Globus pallidus (tissue), 1 donor: ENCODE data around the gene MNT.

Source experiments
- DNase-seq: peaks from one replicate; pipeline ENCODE4 v3.0.0-alpha.2; 2015; ENCODE audit warnings: low spot score

MNT gene

DNA sequence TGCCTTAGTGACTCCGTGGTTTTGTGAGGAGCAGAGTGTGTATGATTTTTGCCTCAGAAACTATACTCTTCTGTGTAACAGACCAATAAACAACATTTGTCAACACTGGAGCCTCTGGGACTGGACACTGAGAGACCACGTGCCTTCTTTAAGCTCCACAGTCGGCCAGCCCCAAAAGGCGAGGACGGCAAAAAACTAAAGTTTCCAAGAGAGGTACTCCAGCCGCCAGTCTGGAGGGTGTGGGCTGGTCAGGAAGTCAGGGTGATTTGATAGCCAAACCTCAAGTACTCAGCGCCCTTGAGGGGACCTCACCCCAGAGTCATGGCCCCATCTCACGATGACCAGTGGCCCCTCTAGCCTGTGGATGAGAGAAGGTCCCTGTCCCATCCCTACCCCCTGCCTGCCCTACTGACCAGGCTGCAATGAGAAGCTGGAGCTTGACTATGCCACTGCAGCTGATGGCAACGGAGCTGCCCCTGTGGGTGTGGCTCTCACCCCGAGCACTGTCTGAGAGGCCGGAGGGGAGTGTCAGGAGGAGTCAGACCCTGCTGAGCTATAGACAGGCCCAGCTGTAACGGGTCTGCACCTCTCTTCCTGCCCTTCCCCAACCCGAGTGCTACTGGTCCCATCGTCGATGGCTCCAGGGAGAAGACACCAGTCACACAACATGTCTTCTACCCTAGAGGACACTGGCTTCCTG, 19.8 kb downstream of the MNT start:
- DNase-seq, result no peak

DNA sequence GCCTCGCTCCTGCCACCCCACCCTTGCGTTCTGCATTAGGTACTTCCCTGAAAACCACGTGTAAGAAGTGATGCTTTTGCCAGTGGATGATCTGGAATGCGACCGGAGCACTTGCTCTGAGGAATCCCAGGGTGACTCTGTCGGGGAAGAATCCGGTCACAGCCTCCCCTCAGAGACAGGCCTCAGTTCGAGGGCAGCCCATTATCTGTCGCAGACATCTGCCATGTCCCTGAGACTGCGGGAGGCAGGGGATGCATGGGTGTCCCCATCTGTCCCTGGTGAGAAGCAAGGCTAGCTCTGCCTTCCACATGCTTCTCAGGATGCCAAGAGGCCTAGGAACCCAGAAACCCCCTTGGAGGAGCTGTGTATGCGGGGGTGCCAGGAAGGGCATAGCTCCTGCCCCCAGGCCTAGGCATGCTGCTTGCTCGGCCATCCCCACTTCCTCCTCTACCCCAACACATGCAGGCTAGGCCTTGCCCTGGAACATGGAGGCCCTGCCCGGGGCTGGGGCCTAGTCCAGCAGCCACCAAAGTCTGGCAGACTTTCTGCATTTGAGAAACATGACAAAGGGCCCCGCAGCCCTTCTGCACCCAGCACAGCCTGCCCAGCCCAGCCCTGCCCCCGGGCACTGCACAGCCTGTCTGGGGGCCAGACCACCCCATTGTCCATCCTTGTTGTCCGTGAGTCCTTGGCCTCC, 20.5 kb downstream of the MNT start:
- DNase-seq, result no peak

DNA sequence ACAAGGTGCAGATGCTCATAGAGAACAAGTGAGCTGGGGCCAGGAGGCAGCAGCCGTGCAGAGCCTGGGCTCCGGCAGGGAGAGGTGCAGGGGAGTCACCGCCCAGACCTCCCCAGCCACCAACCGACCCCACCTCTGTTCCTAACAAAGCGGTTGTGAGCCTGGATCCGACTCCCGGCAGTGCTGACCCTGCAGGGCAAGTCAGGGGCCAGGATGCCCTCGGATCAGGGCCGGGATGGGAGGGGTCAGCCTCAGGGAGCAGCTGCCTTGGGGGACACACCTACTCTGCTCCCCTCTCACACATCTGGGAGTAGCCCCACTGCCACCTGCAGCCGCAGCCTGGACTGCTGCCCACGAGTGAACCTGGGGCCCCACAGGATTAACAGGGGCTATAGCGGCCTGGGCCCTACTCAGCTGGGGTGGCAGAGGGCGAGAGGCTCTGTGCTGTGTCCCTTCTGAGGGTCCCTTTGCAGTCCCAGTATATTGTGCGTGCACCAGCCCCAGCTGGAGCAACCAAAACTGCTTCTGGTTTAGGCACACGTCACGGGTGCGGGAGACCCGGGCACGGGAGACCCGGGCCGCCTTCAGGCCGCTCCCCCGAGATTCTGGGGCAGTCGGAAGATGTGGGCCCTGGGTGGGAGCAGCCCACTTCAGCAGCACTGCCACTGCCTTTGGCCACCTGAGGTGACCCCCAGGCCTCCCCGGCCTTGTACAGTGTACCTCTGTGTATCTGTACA, 21.2 kb downstream of the MNT start:
- no peak for DNase-seq

DNA sequence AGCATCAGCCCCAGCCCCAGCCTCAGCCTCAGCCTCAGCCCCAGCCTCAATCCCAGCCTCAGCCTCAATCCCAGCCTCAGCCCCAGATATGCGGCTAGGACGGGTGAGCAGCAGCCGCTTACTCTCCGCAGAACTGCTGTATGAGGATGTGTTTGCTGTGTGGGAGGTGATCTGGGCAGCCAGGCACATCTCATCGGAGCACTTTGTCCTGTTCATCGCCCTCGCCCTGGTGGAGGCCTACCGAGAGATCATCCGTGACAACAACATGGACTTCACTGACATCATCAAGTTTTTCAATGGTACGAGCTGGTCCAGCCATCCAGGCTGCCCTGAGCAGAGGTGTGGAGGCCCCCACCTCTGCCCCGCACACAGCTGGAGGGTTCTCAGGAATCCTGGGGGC, 22.0 kb downstream of the MNT start:
- no peak for DNase-seq

DNA sequence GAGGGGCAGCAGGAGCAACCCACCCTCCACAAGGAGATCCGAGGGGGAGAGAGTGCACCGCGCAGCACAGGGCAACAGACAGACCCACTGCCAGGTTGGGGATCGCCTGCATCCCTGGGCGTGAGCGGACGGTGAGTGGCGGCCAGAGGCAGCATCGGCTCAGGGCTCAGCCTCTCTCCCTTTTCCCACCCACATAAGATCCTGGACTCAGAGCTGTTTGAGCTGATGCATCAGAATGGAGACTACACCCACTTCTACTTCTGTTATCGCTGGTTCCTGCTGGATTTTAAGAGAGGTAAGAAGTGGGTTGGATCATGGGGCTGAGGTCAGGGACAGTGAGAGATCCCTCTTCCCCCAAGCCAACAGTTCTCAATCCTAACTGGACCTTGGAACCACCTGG, 23.2 kb downstream of the MNT start:
- DNase-seq, result no peak

DNA sequence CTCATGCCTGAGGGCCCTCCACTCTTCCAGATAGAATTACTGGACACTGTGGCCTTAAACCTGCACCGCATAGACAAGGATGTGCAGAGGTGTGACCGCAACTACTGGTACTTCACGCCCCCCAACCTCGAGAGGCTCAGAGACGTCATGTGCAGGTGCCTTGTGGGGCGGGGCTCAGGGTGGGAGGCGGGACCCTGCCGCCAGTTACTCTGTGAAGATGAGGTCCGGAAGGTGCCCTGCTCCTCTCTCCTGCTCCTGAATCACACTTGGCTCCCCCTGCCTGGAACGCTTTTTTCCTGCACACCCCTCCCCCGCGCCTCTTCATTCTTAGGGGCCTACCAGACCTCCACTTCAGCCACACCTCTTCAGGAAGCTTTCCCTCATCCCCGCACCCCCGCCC, 24.8 kb downstream of the MNT start:
- no peak for DNase-seq

DNA sequence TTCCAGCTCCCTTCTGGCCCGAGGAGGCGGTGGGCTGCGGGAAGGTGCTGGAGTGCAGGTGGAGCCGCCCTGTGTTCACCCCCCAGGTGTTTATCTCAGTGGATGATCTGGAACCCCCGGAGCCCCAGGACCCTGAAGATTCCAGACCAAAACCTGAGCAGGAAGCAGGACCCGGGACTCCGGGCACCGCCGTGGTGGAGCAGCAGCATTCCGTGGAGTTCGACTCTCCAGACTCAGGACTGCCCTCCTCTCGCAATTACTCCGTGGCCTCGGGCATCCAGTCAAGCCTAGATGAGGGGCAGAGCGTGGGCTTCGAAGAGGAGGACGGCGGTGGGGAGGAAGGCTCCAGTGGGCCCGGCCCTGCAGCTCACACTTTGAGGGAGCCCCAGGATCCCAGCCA, 25.5 kb downstream of the MNT start:
- no peak for DNase-seq

DNA sequence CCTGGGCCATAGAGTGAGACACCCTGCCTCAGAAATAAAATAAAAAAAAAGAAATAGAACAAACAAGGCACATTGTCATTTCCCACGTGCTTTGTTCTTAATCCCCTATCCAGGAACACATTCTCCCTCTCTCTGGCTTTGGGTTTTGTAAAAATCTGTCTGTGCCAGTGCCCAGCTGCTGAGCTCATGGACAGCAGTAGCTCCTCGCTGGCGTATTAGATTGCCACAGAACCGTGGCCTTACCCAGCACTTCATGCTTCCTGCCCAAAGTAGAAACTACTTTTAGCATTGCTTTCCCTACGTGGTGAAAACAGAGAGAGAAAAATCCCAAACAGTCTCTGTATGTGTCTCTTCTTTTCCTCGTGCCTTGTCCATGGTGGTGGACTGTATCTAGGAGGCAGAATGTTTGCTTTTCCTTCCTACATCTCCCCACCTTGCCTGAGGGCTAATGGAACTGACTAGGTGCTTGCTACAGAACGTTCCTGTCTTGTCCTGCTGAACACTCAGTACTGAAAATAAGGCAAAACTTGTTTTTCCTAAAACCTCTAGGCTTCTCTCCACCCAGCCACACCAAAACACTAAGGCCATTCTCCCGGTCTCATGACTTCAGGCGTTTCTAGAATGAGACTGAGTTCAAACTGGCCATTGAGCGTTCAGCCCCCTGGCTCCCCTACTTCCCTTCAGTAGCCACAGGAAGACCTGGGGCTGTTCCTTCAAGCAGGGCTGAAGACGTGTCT, 26.1 kb downstream of the MNT start:
- no peak for DNase-seq

DNA sequence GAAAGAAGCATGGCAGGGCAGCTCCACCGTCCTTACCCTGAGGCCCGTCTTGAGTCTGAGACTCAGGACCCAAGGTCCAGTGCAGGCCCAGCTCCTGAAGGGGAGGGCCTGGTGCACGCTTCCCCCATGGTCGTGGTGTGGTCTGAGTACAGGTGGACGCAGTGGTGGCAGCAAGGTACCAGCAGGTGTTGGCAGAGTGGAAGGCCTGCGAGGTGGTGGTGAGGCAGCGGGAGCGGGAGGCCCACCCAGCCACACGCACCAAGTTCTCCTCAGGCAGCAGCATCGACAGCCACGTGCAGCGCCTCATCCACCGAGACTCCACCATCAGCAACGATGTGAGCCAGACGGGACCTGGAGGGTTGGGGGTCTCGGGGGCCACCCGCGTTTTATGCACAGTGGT, 27.7 kb downstream of the MNT start:
- no peak for DNase-seq

DNA sequence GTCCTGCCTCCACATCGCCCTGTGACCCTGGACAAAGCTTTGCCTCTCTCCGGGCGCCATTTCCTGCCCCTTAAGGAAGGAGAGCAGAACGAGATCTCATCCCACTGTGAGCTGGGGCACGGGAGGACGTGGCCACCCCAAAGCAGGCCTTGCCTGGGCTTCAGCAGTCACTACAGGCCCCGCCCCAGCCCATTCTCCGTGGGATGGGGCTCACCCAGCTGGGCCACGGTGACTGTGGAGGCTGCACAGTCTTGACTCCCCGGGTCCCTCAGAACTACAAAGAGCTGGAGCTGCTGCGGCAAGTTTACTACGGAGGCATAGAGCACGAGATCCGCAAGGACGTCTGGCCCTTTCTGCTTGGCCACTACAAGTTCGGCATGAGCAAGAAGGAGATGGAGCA, 28.2 kb downstream of the MNT start:
- DNase-seq, result no peak

DNA sequence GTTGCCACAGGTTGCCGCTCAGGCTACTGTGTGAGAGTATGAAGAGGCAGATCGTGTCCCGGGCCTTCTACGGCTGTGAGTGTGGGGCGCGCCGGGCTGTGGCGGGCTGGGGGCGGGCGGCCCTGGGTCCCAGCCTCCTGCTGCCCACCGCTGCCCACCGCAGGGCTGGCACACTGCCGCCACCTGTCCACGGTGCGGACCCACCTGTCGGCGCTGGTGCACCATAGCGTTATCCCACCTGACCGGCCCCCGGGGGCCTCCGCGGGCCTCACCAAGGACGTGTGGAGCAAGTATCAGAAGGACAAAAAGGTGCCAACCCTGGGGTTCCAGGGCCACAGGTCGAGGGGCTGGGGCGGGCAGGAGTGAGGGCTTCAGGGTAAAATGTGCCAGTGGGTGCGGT, 28.7 kb downstream of the MNT start:
- DNase-seq, result no peak

DNA sequence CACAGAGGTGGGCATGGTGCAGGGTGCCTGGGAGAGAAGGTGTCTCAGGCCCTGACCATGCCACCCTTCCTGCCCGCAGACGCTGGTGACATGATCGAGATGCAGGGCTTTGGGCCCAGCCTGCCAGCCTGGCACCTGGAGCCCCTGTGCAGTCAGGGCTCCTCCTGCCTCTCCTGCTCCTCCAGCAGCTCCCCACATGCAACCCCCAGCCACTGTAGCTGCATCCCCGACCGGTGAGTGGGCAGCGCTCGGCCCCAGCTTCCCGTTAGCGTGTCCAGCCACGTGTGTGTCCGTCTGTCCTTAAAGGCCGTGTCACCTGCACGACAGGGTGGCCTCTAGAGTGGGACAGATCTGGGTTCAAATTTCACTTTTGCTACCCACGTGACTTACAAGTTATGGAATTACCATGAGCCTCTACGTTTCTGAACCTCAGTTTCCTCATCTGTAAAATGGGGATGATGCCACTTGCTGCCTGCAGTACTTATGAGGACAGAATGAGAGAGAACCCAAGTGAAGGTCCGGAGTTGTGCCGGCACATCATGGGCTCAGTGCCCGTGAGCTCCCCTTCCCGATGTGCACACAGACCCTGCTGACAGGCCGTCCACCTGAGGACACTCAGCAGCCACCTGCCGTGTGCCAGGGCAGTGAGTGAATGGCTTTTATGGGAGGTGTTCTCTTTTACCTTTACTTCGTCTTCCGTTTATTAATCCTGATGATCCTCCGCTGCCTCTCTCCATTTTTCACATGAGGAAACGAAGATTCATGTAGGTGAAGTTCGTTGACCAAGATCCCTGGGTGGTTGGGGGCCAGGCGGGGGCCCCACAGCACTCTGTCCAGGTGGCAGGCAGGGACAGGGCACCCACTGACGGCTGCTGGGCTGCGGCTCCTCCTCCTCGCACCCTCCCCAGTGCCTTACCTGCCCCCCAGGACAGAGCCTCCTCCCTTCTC, 29.4 kb downstream of the MNT start:
- DNase-seq, result no peak

DNA sequence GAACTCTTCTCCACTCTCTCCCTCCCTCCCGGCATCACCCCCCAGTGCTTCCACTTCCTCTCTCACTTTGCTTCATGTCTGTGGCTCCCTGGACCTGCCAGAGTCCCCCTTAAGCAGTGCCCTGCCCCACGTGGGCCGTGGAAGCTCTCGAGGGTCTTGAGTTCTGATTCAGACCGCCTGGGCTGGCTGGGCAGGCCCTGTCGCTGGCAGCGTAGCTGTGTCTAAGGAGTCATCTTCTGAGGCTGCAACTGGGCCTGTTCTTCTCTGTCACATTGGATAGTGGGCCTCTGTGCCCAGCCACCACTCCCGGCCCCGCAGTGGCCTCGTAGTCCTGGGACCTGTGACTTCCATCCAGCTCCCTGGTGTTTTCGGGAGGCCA, 30.7 kb downstream of the MNT start:
- no peak for DNase-seq

DNA sequence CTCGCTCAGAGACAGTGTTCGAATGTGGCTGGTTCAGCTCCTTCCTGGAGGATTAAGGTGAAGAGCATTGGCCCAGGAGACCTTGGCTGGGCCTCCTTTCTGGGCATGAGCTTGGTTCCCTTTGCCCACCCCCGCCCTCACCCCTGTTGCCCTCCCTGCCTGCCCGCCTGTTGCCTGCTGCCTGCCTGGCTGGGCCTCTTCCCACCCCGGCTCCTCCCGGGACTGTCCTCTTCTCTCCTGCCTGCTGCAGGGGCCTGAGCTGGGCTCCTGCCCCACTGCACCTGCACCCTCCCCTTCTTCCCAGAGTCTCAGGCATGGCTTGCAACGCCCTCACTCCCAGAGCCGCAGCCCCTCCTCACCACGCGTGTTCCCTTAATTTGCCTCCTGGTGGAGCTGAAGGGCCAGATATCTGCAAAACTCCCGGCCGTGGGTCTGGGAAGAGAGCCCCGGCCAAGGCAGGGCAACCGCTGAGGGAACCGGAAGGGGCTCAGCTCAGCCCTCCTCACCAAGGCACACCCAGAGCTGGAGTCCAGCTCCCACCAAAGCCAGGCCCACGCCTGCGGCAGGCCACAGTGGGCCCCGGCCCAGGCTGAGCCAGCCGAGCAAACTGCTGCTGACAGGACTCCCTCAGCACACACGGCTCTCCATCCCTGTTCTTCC, 31.2 kb downstream of the MNT start:
- no peak for DNase-seq

DNA sequence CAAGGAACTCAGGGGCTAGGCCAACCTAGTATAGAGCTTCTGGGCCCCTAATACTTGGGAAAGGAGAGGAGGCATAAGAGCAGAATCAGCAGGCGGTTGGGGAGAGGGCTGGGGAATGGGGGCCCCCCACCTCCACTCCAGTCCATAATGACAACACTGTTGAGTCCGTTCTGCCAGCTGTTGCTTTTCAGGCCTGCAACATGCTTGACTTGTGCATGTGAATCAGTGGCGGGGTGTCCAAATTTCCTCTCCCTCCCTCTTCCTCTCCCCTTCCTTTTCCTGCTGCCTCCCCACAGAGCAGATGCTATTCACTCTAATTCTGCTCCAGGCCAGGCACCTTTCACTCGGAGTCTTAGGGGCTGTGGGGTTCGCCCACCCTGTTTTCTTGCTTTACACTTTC, 31.8 kb downstream of the MNT start:
- no peak for DNase-seq

DNA sequence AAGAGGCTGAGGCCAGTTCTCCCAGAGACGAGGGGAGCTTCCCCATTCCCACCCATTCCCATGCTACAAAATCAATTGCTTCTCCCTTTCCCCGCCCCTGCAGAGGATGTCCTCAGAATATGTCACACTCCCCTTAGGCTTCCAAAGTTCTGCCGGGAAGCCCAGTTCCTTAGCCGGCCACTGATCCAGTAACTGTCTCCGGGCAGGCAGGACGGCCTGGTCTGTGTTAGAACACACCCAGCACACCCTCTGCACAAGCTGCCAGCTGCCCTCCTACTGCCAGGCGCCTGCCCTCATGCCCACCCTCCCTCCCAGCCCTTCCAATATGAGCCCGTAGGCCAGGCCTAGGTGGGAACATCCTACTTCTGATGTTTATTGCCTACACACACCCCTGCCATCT, 32.5 kb downstream of the MNT start:
- no peak for DNase-seq

DNA sequence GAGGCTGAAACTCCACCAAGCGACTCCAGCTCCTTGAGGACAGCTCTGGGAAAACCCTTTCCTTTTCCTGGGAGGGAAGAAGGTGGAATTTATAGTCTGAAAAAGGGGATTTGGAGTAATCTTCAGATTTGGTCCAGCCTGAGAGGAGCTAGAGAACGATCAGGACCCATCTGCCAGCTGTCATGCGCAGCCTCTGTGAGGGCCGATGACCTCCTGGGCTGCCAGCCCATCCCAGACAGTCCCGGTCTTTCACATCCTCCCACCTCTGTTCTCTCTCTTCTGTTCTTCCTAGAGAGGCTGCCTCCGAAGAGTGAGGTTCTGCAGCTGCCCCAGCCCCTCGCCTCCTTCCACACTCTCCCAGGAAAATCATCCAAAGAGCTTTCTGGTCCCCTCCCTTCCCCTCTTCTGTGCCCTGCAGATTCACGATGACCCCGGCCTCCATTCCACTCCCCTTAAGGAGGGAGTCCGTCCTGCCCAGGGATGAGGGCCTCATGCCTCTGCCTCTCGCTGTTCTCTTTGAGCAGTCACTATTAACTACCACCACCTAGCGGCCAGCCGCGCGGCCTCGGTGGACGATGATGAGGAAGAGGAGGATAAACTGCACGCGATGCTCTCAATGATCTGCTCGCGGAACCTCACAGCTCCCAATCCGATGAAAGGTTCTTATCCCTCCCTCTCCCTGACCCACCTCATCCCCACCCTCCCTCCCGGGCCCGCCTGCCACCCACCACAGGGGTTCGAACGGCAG, 33.9 kb downstream of the MNT start:
- DNase-seq, result peak; percentile 14

DNA sequence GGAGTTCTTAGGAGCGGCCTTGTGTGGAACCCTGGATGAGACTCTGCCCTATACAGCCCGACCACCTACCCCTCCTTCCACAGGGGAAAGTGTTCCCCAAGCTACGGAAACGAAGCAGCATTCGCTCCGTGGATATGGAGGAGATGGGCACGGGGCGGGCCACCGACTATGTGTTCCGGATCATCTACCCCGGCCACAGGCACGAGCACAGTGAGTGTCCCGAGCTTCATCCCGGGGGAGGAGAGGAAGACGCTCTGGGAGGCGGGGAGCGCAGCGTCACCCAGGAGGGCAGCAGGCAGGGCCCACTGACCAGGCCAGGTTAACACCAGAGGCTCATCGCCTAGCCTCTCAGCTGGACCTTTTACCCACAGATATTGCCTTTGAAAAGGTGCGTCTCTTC, 35.7 kb downstream of the MNT start:
- no peak for DNase-seq

DNA sequence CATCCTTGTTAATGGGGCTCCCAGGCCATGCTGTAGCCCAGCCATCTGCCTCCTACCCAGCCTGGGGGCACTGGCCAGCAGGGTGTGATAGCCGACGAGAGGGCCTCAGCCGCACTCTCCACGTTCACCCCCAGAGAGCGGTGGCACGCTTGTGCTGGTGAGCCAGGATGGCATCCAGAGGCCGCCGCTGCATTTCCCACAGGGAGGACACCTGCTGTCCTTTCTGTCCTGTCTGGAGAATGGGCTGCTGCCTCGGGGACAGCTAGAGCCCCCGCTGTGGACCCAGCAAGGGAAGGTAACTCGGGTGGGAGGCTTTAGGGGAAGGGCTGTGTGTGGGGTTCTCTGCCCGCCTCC, 36.1 kb downstream of the MNT start:
- DNase-seq, result no peak
